Measurements from ENCODE around the gene TFEB.

Gene TFEB

DNA sequence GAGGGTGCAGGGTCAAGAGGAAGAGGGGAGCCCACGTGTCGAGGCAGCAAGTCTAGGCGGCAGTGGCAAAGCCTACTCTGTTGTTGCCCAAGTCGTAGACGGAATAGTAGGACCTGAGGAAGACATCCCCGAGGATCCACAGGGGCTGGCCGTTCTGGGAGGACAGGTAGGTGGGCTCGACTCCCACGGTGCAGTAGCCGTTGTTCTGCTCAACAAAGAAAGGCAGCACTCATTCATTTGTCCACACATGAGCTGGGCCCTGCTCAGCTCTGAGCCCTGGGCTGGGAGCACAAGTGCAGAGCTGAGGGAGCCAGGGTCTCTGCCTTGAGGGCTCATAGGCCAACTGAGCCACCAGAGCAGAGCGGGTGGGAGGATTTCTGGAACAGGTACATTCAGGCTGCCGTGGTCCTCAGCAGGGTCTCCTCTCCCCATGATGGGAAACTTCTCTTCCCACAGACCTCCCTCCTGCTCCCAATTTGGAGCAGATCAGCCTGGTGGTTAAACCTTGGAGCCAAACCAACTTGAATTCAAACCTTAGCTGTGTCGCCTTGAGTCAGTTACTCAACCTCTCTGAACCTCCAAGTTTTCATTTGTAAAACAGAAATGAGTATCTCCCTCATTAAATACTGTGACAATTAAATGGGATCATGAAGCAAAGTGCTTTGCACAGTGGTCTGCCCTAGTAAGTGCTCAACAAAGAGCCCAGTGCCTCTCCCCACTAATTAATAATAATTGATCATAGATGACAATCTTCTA lies 1.6 kb upstream of the TFEB start:
- no peak for DNase-seq

DNA sequence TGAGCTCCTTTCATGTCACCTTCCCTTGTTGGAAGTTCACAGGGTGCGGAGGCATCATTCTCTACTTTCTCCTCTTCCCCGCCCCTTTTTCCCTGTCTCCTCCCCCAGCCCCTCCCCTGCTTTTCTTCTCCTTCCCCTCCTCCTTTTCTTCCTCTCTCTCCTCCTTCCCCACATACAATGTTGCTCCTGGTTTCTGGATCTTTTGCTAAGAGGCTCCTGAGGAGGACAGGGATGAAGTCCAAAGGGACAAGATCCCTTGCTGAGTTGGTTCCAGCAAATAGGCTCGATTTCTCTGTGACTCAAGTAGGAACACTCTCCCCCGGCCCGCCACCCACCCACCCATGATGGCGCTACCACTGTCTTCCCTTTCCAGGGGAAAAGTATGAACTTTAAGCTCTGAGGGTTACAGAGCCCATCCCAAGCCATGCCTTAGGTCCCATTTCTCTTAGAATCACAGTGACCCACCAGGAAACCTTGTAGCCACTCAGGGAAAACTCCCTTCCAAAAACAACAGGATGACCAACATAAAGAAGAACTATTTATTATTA lies 852 bp upstream of the TFEB start:
- no peak for DNase-seq

DNA sequence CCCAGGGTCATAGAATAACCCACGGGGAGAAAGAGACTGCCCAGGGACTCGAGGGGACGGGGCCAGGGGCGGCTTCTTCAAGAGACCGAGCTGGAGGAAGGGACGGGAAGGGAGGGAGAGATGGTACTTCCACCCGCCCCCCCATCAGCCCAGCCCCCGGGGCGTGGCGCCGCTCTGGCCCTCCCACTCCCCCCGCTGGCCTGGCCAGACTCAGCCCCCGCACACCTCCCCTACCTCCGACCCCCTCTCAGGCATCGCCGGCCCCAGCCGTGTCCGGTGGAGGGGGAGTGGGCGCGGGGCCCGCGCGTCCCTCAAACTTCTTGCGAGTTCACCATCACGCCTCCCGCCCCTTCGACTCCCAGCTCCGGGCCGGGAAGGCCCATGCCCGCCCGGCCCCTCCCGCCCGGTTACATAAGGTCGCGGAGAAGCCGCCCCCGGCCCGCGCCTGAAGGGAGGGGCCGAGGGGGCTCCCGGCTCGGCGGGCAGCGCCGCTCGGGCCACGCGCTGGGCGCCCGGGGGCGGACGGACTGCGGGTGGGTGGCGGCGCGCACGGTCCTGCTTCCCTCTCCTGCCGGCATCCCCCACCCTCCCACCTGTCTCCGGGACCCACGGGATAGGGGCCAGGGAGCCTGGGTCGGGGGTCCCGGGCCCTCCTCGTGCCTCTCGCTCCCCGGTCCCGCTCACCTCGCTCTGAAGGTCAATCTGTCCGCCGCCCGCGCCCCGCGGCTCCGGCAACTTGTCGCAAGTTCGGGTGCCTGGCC lies 562 bp downstream of the TFEB start:
- peak; percentile 64 for DNase-seq

DNA sequence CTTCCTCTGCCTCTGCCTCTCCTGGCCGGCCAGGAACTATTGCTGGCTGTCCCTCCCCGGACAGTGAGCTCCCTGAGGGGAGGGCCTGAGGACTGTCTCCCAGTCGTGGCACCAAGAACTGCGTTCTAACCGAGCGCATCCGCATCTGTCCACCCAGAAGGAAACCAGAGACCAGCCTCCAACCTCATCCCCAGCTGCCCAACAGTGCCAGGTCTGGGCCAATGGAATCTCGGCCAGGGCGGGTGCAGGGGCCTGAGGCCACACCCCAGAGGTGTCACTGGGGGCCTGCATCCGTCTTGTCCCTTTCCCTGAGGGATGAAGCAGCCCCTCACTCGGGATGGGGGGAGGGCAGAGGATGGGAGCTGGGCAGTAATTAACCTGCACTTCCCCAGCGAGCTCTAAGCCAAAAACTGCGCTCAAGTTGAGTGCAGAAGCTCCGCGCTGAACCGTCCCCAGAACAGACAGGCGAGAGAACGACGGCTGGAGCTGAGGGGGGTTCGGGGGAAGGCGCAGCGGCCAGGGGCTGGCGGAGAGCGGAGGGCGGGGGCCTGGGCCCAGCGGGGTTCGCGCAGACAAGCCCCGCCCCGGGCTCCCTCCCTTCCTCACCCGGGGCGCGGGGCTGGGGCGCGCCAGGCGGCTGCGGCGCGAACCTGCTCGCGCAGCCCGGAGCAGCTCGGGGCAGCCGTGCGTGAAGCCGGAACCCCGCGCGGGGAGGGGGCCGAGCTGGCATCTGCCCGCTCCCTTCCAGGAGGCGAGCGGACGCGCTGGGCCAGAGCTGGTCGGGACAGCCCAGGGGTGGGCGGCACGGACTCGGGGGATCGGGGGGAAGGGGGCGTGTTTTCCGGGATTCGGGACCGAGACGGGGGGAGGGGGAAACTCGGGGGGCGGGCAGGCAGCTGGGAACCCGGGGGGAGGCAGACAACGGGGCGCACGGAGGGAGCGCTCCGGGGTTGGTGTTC lies 1.4 kb downstream of the TFEB start:
- DNase-seq, result peak; percentile 67

DNA sequence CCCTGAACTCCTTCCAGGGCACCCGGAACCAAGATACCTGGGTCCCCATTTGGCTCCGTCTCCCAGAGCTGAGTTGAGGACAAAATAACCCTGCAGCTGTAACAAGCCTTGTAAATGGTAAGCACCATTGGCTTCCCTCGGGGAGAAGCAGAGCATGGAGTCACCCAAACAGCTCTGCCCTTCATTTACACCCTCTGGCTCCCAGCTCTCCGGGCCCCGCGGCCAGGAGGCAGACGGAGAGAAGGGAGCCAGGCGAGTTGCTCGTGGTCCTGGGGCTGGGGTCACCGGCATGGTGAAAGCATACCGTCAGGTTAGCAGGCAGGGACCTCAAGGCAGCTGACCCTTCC lies 2.1 kb downstream of the TFEB start:
- DNase-seq, result no peak

DNA sequence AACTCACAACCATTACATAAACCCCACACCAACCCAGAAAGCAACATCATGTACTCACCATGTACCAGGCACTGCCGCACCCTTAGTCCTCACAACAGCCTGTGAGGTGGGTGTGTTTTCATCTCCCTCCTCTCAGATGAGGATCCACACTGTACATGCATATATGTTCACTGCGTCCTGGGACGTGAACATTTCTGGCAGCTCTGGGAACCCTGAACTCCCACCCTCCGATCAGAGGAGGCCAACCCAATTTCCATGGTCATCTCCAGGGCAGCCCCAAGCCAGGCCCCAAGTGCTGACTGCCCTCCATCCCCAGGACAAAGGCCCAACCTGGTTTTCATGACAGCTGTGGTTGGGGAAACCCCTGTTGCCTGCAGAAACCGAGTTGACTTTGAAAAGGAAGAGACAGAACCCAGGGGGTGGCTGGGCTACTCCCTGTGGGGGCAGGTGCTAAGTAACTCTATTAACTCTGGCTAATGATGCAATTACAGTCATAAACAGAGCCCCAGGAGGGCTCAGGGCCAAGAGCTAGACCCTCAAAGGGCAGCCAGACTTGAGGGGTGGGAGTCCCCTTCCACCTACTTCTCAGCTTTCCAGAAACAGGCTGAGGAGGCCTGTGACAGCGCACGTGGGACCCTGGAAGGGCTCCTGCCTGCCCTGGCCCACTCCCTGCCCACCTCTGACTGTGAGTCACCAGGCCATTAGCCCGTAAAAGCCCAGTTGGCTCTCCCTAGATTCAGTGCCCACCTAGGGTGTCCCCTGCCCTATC lies 2.6 kb downstream of the TFEB start:
- peak; percentile 57 for DNase-seq

DNA sequence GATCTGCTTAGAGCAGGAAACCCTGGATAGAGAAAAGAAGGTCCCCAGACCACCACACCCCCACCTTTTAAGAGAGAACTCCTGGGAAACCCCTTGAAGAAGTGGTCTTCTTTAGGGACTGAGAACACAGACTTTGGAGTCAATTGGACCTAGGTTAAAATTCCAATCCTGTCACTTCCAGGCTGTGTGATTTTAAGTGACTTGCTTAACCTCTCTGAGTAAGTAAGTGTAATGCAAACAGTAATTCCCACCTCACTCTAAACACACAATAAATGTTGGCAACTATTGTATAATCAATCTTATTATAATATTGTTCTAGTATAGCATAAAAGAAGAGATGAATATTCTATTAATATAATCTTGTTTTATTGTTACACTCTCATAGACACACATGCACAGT lies 3.3 kb downstream of the TFEB start:
- no peak for DNase-seq

DNA sequence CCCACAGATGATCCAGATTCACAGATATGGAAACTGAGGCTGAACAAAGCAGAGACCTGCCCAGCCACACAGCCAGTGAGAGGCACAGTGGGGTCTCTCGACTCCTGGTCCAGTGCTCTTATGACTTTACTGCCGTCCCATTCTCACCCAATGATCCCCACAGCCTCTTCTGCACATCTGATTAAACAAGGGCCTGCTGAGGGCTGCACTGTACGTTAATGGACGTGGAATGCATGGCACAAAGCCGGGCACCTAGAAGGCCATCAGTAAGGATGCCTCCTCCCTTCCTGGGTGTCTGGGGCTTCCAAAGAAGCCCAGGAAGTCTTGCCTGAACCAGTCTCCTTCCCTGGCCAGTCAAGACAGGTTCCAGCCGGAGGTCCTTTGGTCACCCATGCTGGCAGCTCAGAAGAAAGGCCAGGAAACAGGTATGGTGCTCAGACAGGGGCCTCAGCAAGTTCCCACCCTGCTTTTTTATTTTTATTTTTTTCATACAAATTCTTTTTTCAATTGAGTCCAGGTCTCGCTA lies 3.8 kb downstream of the TFEB start:
- no peak for DNase-seq

DNA sequence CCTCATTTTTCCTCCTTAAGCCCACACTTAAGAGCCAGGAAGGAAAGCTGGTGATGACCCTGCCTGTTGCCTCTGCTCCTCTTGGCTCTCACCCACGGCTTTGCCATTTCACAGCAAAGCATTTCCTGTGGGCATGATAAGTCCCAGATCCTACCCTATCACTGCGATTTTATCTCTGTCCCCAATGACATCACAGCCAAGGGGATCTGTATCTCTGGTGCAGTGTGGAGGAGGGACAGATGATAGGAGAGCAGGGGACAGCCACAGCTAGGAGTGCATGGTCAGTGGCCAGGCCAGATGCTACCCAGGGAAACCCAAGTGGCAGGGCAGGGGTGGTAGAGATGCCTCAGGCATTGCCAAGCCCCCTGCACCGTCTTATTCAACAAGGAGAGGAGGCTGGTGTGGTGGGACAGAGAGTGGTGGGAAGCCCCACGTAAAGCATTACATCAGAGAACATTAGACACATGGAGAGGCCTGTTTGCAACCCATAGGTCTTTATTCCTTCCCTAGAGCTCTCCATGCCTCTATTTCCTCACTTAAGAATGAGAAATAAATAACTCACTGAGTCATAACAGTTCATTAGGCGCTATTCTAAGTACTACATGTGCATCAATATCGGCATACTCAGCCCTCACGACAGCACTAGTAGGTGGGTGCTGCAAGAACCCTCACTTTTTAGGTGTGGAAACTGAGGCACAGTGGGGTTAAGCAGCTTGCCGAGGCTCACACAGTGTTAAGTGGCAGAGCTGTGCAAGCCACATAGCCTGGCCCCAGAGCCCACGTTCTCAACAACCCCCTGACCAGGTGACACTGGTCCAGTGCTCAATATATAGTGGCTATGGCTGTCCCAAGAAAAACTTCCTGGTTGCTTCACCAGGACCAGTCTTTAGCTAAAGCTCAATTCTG lies 4.6 kb downstream of the TFEB start:
- DNase-seq, result no peak

DNA sequence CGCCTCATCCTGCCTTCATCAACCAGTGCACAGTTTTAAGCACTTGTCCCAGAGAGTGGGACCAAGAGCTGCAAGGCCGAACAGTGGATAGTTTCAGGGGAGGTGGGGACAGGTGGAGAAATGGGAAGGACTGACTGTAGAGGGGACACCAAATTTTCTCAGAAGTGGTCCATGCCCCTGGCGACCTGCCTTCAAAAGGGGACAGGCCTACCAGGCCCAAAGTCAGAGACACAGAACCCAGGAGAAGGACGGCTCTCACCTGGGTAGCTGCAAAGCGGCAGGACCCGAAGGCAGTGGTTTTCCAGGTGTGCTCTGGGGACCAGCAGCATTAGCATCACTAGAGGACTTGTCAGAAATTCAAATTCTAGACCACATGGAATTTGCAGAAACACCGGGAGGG lies 5.8 kb downstream of the TFEB start:
- no peak for DNase-seq

DNA sequence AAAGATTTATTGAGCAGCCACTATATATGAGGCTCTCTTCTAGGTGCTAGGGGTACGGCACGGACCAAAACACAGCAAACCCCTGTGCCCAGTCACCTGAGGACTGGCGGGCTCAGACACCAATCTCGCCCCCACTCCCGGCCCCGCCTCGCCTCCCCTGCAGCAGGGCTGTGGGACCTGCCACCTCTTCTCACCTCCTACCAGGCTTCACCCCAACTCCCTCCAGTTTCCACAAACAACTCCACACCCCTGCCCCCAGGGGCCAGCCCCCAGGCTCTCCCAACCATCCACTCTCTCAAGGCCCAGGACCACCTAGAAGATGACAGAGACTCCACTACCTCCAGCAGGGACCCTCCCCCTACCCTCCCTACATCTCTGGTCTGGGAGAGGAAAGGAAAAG lies 6.5 kb downstream of the TFEB start:
- no peak for DNase-seq

DNA sequence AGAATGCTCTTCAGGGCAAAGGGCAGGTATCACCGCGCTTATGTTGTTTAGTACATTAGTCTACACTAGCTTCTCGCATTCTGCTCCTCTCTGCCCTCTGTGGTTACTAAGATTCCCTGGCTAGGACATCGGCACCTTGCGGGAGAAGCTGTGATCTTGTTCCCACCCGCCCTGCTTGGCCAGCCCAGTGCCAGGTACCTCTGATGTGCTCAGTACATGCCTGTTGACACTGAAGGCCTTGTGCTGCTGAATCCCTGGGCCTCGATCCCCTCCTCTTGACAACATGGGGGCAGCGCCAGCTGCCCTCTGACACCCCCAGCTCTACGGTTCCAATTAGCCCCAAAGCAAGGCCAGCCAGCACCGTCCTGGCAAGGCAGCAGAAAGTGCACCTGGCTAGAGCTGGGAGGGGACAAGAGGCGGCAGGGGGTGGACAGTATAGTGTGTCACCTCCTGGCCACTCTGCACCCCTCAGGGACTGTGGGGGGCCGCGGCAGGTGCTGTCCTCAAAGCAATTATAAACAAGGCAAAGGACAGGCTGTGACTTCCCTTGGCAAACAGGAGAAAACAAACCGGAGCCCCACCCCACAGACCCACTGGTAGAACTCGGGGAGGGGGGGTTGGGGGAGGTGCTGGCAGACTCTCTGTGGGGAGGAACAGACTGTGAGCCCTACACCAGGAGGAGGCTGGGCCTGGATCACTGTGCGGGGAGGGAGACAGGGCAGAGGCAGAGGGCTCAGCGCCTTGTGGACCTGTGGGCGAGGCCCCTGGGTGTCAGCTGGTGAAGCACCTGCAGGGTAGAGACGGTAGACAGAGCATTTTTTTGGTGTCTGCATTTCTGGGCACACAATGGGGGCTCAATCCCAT lies 7.1 kb downstream of the TFEB start:
- DNase-seq, result no peak

DNA sequence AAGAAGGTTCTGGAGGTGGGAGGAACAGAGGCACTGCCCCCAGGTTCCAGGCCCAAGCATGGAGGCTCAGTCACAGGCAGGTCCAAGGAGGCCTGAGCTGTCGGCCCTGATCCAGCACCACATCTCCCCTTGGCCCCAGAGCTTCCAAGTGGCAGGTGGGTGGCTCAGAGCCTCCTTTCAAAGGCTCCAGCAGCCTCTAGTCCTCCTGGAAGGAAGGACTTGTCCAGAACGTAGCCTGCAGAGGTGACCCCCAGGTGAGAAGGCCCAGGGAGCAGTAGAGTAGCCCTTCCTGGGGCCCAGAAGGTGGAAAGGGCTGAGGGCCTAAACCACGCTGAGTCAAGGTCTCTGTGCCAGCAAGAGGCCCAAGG lies 7.7 kb downstream of the TFEB start:
- no peak for DNase-seq

DNA sequence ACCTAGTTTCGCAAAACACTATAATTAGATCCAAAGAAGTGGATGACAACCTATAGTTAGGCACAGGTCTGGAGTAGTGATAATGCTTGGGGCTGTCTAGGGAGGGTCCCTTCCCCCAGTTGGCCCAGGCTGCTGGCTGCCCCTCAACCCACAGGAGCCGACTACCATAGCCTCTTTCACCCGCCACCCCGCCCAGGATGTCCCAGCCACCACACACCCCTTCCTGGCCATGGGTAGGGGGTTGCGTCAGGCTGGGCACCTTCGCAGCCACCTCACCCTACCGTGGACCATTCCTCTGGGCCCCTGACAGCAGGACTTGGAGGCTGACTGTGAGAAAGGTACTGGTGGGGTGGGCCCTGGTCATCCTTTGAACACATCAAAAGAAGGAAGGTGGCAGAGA lies 8.5 kb downstream of the TFEB start:
- DNase-seq, result no peak

DNA sequence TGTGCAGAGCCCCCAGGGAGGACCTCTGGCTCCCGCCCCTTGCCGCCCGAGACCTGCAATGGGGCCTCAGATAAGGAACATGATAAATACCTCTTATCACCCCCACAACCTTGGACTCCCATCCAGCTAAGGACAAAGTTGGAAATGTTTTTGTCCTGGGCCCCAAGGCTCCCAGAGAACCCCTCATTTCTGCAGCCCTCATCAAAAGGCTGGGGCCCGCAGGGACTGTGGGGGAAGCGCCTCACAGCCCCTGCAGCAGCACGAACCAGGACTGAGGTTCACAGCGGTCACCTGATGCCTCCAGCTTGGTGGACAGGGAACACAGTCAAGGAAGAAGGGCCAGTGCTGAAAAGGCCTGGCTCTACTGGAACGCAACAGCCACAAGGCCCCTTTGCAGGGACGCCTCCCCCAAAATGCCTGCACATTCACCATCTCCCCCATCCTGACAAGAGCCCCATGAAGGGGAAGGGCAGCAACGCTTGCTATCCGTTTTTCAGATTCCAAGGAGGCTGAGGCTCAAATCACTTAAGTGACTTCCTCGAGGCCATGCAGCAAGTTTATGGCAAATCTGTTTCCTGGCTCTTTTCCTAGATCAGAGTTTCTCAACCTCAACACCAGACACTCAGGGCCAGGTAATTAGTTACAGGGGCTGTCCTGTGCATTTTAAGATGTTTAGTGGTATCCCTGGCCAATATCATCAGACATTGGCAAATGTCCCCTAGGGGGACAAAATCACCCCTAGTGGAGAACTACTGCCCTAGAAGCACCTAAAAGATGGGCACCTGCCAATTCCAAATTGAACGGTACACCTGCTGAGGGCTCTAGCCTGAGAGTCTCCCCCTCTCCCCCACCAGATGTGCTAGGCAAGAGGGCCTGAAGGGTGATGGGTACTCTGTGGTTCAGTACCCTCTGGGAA lies 10.6 kb downstream of the TFEB start:
- DNase-seq, result no peak

DNA sequence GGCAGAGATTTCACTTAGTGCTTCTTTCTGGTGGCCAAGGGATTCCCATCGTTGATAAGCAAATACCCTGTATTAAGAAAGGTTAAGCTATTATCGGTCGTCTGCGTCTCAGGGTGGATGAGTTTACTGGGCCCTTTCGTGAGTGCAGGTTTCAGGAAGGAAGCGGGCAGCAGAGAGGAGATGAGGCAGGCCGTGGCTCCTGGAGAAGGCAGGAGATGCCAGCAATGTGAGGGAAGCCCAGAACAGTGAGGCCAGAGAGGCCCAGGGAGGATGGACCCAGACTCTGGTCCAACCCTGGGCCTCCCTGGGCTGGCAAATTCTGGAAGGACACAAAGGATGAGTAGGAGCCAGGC lies 11.2 kb downstream of the TFEB start:
- no peak for DNase-seq

DNA sequence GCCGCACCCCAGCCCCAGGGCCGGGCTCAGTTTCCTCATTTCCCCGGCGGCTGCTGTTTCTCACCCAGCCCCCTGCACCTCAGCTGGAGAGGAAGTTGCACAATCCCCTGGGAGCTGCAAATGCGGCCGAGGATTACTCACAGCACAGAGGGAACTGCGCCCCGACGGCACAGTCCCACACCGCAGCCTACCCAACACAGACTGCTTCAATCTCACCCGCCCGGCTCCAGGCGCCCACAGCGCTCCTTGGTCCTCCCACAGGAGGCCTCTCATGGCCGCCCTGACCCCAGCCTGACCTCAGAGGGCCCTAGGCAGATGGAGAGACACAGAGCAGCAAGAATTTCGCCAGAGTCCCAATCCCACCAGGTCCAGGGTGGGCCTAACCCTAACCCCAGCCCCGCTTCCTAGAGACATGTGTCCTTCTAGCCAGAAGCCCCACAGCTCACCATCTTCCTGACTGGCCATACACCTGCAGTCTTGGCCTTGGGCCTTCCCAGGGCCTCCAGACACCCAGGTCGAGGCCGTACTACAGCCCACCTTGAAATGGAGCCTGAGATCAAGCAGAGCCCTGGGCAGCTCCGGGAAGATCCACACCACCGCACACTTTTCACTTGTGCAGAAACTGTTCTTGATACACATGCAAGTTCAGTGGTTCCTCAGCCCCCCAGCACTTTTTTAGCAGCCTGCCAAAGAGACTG lies 11.7 kb downstream of the TFEB start:
- DNase-seq, result no peak

DNA sequence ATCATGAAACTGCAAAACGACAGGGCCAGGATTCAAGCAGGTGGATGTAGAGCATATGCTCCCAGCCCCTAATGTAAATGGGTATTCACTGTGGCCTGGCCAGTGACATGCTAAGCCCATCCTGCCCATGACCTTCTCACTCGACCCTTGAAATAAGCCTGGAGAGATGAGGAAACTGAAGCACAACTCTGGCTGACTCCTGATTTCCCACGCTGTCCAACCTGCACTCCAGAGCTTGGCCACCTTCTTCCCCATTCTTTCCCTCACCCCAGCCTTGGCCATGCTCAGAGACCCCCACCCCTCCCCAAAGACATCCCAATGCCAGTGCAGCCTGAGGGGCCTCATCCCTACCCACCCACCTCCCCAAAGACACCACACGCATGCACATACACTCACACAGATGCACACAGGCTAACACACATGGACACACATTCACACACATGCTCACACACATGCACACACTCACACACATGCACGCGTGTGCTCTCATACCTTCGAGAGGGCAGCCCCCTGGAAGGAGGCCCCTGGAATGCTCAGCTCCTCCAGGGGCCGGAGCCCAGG lies 12.4 kb downstream of the TFEB start:
- DNase-seq, result no peak
